Measurements from ENCODE around the gene CDC42SE1. TPM values are rescaled to one million over a fixed set of nuclear protein-coding genes. Genes with fewer than 3 reads are reported as not detected.
A peak's percentile ranks its signal among the peaks of the same experiment; 100 is the strongest.

The CDC42SE1 gene
- total and polyA plus RNA-seq, 9 of the 15 experiments (the other 6 are each of a cell fraction or from before 2014, with no cell fraction given) = 78.1 to 189 (median 114) TPM

DNA sequence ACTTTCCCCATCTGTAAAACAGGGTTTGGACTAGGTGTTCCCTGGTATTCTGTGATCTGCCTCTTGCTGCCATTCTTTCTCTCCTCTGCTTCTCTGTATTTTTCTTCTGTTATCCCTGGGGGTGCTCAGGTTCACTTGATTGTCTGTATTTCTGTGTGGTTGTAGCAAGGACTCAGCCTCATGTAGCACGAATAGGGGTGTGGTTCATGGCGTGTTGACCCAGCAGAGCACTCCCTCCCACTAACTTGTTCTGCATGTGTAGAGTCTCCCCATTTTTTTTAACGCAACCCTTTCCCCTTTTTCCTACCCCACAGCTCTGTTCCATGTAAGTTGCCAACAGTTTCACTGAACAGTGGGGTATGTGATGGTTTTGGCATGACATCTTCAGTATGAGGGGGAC, 24.3 kb downstream of the CDC42SE1 start:
- CTCF ChIA-PET (ENCODE audit: low intra/inter-chr PET ratio) = interaction anchor here (0.7 kb wide), 1 partner anchor 37 kb away, joined by 6 read pairs; no protein-coding TSS in a partner anchor
- intact Hi-C loops (cut with micrococcal nuclease) (no loop called here), in situ Hi-C loops (cut with MboI) (no loop called here)
- H2AFZ ChIP-seq (ENCODE audit: low read depth, low read length) = no peak overlapping the region
- H3K79me2 ChIP-seq (ENCODE audit: control insufficient read depth, insufficient read depth, low read length) = no peaks in the 10 kb centered on the region
- H3K27ac ChIP-seq (ENCODE audit: extremely low read depth, low read depth, low read length) = no peak overlapping the region
- BruUV-seq (replicated peaks) = TSS peak; percentile 46
- no peaks in the 10 kb centered on the region for H3K9me1 ChIP-seq (ENCODE audit: control insufficient read depth, insufficient read depth, low read length)
- TF ChIP-seq, protein P1, sequence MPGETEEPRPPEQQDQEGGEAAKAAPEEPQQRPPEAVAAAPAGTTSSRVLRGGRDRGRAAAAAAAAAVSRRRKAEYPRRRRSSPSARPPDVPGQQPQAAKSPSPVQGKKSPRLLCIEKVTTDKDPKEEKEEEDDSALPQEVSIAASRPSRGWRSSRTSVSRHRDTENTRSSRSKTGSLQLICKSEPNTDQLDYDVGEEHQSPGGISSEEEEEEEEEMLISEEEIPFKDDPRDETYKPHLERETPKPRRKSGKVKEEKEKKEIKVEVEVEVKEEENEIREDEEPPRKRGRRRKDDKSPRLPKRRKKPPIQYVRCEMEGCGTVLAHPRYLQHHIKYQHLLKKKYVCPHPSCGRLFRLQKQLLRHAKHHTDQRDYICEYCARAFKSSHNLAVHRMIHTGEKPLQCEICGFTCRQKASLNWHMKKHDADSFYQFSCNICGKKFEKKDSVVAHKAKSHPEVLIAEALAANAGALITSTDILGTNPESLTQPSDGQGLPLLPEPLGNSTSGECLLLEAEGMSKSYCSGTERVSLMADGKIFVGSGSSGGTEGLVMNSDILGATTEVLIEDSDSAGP (CRISPR knock-in tag; IDR thresholded peaks at IDR 0.05) = no peak
- TF ChIP-seq, protein P2, sequence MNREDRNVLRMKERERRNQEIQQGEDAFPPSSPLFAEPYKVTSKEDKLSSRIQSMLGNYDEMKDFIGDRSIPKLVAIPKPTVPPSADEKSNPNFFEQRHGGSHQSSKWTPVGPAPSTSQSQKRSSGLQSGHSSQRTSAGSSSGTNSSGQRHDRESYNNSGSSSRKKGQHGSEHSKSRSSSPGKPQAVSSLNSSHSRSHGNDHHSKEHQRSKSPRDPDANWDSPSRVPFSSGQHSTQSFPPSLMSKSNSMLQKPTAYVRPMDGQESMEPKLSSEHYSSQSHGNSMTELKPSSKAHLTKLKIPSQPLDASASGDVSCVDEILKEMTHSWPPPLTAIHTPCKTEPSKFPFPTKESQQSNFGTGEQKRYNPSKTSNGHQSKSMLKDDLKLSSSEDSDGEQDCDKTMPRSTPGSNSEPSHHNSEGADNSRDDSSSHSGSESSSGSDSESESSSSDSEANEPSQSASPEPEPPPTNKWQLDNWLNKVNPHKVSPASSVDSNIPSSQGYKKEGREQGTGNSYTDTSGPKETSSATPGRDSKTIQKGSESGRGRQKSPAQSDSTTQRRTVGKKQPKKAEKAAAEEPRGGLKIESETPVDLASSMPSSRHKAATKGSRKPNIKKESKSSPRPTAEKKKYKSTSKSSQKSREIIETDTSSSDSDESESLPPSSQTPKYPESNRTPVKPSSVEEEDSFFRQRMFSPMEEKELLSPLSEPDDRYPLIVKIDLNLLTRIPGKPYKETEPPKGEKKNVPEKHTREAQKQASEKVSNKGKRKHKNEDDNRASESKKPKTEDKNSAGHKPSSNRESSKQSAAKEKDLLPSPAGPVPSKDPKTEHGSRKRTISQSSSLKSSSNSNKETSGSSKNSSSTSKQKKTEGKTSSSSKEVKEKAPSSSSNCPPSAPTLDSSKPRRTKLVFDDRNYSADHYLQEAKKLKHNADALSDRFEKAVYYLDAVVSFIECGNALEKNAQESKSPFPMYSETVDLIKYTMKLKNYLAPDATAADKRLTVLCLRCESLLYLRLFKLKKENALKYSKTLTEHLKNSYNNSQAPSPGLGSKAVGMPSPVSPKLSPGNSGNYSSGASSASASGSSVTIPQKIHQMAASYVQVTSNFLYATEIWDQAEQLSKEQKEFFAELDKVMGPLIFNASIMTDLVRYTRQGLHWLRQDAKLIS (CRISPR knock-in tag; IDR thresholded peaks at IDR 0.05) = no peak
- TF ChIP-seq HNRNPK (IDR thresholded peaks at IDR 0.05; ENCODE audit: low read depth, low read length, poor library complexity, severe bottlenecking) = no peak
- H3K4me3 ChIP-seq = no peak overlapping the region
- H3K9me3 ChIP-seq (replicated peaks; ENCODE audit: control insufficient read depth, insufficient read depth, low read depth, low read length) = no peaks in the 10 kb centered on the region
- DNase-seq (ENCODE audit: extremely low read depth in 1 of 4, low spot score in 3 of 4) (no peak), FAIRE-seq (no peak), ATAC-seq (peak; percentile 62)
- peaks cover 35% of the 10 kb centered on the region for H3K36me3 ChIP-seq (ENCODE audit: control insufficient read depth, insufficient read depth, low read length)
- POLR2A ChIA-PET = interaction anchor here (1.3 kb wide), 1 partner anchor 10 kb away, joined by 3 read pairs; no protein-coding TSS in a partner anchor
- no peaks in the 10 kb centered on the region for H4K20me1 ChIP-seq (replicated peaks; ENCODE audit: control insufficient read depth, insufficient read depth, low read length)
- H3K27me3 ChIP-seq (ENCODE audit: control insufficient read depth in 2 of 2, insufficient read depth in 2 of 2, low read length in 2 of 2) = no peaks in the 10 kb centered on the region
- H3K4me2 ChIP-seq (ENCODE audit: insufficient read depth, low read length) = no peak overlapping the region
- peaks cover 4 to 9% of the 10 kb centered on the region in 2 experiments; a peak in 2 of 5 replicates for H3K4me1 ChIP-seq (replicated peaks in 1 of 2; ENCODE audit: control insufficient read depth in 2 of 2, insufficient read depth in 2 of 2, low read length in 2 of 2)
- WGBS (ENCODE audit: insufficient coverage, low coverage, missing lambda C conversion rate) = 83% methylated on average over 2 of the region's 3 CpGs
- no peak overlapping the region for H3K9ac ChIP-seq (ENCODE audit: insufficient read depth in 1 of 2, low read depth in 2 of 2, low read length in 2 of 2)

Measured in K562 (cell line).